Breast epithelium (tissue), 3 donors: Measurements from ENCODE around the gene PEMT.

ENCODE experiments used
- CTCF ChIP-seq, 3 donors: fragments of 450-650 bp; IDR thresholded peaks; one replicate each; pipeline ENCODE4 v1.5.1; 2016 to 2017; ENCODE audit warnings: antibody characterized with exemption in 3 of 3, mild to moderate bottlenecking in 3 of 3, moderate library complexity in 3 of 3
- POLR2A ChIP-seq: fragments of 450-650 bp; IDR thresholded peaks from one replicate; pipeline ENCODE4 v1.6.1; 2016; ENCODE audit warnings: antibody characterized with exemption, mild to moderate bottlenecking, moderate library complexity

- TF ChIP-seq CTCF (IDR thresholded peaks at IDR 0.05) (no peak), POLR2A (no peak)
Measured at GRCh38 chr17:17525956-17526355, 65.6 kb downstream of the PEMT start.
